Non-pigmented ciliary epithelial cell (primary cell): Measurements from ENCODE around the gene FAM170B.

Experiments
- DNase-seq: peaks from one replicate; pipeline ENCODE4 v3.0.0-alpha.2; 2010; ENCODE audit warnings: low read depth

The FAM170B gene

DNA sequence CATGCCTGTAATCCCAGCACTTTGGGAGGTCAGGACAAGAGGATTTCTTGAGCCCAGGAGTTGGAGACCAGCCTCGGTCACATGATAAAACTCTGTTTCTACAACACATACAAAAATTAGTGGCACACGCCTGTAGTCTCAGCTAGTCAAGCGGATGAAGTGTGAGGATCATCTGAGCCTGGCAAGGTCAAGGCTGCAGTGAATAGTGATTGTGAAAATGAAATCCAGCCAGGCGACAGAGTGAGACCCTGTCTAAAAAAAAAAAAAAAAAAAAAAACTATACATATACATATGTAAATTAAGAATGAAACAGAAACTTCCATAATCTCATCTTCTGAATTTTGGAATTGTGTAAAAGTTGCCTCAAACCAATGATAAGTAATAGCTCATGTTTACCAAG lies 18.2 kb upstream of the FAM170B start:
- no peak for DNase-seq

- no peak for DNase-seq
These were observed 17.7 kb upstream of the FAM170B start for GRCh38 chr10:49151481-49151880.

DNA sequence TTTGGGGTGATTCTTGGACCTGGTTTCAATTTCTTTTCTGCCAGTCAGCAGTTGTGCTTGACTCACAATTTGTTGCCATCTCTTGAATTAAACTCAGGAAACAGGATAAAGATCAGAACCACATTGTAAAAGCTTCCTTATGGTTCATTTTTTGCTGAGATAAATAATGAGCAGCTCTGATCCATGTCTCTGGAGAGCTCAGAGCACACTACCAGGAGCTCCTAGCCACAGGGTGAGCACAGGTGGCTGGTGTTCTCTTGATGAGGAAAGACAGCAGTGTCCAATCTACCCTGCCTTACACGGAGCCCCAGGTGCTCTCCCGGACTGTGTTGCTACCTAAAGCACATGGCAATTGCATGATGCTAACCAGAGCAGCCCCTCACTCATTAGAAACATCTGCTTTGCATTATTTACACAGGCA lies 17.2 kb upstream of the FAM170B start:
- no peak for DNase-seq

GRCh38 chr10:49150426-49150825 lies 16.6 kb upstream of the FAM170B start:
- DNase-seq = no peak

DNA sequence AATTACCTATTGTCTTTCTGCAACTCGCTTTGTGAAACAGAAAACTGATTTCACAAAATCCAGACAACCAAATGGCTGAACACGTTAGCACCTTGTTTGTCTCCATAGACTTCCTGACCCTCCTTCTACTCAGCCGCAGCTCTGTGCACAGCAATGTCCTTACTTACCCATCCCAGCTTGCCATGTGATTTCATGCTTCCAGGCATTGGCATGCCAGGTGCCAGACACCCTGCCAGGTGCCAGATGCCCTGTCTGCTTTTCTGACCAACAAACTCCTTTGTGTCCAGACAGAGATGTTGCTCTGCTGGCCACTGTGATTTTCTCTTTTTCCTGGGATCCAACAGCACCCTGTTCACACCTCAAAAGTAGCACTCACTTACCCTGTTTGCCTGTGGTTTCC lies 16.1 kb upstream of the FAM170B start:
- DNase-seq = no peak

GRCh38 chr10:49144058-49144720 lies 10.4 kb upstream of the FAM170B start:
- DNase-seq = no peak

- DNase-seq = no peak
These were observed 9.4 kb upstream of the FAM170B start for GRCh38 chr10:49143249-49143648.

DNA sequence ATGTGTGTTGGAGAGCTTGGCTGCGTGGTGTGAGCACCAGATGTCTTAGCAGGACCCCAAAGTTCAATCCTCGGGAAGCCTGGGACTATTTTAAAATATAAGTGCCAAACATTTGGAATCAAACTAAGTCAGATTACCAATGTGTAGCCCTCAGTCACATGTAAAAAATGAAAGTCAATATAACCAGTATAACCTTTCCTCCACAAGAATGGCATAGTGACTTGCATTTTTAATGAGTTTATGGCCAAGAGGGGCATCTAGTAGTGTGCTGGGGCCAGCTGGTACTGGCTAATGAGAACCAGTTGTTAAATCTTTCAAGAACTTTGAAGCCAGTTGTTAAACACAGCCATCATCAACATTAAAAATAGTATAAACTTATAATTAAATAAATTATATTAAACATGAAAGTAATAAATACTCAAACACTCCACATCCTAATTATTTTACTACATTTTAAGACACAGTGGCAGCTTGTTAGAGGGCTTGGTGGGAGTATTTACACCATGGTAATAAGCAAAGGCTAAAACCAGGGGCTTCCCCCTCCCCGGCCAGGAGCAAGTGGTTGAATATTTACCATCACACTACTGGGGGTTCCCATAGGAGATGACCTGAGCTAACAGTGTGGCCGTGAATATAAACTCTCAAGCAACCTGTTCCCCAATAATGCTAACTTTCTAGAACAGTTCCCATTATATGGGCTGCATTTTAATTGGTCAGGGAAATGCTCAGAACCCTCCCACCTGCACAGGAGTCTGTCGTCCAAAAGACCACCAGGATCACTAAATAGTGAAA lies 7.9 kb upstream of the FAM170B start:
- DNase-seq = no peak

DNA sequence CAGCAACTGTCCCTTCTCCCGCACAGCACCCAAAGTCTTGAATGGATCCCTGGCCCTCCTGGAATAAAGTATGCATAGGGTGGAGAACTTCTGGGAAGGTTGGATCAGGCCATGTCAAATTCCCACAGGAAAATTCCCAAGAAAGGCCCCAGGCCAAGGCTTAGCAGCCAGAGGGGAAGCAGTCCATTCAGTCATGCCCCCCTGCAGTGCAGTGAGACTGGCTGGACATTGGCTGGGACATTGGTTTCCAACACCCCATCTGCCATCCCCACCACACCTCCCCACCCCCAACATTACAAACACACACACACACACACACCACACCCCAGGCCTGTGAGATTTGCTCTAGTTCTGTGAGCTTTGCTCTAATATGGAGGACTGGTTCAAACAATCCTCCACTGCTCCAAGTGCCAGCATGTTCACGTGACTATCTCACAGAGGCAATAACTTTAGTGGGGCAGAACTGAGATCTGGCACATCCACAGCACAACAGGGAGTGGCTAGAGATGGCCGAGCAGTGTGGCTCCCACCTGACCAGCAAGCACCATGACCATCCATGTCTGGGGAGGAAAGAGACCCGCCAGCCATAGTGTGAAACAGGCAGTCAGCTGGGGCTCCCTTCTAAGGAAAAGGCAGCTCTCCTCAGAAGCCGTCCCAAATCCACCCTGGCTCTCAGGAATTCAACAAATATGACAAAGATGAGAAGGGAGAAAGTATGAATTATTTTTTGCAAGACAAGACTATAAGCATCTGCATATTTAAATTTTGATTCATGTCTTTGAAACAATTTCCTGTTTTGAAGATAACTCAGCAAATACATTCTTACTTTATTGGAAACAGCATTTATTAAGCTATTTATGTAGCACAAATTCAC lies 6.7 kb upstream of the FAM170B start:
- DNase-seq = no peak

DNA sequence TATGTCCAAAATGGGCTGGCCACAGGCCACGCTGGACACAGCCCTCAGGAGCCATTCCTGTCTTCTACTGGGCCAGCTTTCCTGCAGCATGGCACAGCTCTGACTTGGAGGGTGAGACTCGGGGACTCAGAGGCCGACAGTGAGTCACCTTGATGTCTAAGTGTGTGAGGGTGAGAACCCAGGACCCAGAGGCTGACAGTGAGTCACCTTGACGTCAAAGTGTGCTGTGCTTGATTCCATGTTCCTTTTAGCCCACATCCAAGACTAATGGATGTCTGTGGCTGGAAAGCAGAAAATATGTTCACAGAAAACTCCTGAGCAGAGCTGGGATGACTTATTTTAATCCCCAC lies 6.0 kb upstream of the FAM170B start:
- DNase-seq = peak; percentile 71

GRCh38 chr10:49139028-49139845 lies 5.4 kb upstream of the FAM170B start:
- no peak for DNase-seq

- DNase-seq = no peak
These were observed 4.6 kb upstream of the FAM170B start for GRCh38 chr10:49138361-49138891.

DNA sequence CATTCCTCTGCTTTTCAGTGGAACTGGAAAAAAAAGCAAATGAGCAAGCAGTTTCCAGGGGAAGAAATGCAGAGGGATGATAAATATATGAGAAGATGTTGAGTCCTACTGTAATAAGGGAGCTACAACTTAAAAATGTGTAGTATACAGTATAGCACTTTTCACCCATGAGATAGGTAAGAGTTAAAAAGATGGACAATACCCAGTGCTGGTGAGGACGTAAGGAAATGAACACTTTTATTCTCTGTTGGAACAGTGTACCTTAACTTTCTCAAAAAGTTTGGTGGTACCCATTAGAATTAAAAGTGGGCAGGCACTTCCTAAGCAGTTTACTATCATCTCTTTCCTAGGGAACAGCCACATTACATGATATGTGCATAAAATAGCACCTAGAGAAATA lies 2.7 kb upstream of the FAM170B start:
- no peak for DNase-seq

GRCh38 chr10:49135575-49136313 lies 1.9 kb upstream of the FAM170B start:
- no peak for DNase-seq

- no peak for DNase-seq
These were observed 506 bp upstream of the FAM170B start for GRCh38 chr10:49134327-49134726.

DNA sequence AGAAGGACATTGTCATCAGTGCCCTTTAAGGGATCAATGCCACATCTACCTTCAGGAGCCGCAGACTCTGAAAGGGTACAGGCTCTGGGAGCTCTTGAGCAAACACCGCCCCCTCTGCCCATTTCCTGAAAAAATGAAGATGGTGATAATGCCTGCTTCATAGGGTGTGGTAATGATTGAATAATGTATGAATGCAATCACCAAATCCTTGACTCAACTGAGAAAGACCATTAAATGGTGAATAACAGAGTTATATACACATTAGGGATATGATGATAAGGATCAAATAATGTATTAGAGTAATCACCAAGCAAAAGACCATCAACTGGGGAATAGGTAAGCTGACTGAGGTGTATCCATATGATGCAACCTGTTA lies 1.5 kb downstream of the FAM170B start:
- DNase-seq = no peak

- no peak for DNase-seq
These were observed 2.1 kb downstream of the FAM170B start for GRCh38 chr10:49131507-49132361.

- DNase-seq = no peak
These were observed 4.4 kb downstream of the FAM170B start for GRCh38 chr10:49129376-49129775.

GRCh38 chr10:49128854-49129253 lies 5.0 kb downstream of the FAM170B start:
- DNase-seq = no peak
